K562 (cell line): ENCODE measurements around the gene IL2RG. TPM values are rescaled to one million over a fixed set of nuclear protein-coding genes. Genes with fewer than 3 reads are reported as not detected.

Source experiments
- ARID2 ChIP-seq: fragments of 450-650 bp; IDR thresholded peaks from 2 replicates; pipeline ENCODE4 v1.6.1; 2017; ENCODE audit warnings: antibody characterized with exemption, mild to moderate bottlenecking
- BCL6 ChIP-seq: fragments of 250-450 bp; sonication (Bioruptor Pico); IDR thresholded peaks from 2 replicates; pipeline ENCODE4 v1.4.0; 2020
- BHLHE40 ChIP-seq: IDR thresholded peaks from 2 replicates; pipeline ENCODE4 v1.6.1; 2011; ENCODE audit warnings: low read length, improper control_type of control experiment
- CBFB ChIP-seq: sonication (generic); formaldehyde crosslinking; IDR thresholded peaks from 2 replicates; pipeline ENCODE4 v1.4.0; 2020; ENCODE audit warnings: mild to moderate bottlenecking, missing genetic modification reagents
- CBX1 ChIP-seq: sonication (generic); IDR thresholded peaks from 2 replicates; pipeline ENCODE4 v1.6.1; 2016; ENCODE audit warnings: antibody characterized with exemption, low read depth, mild to moderate bottlenecking
- COPS2 ChIP-seq: fragments of 450-650 bp; conservative IDR thresholded peaks from 2 replicates; pipeline ENCODE4 v1.6.1; 2016; ENCODE audit warnings: mild to moderate bottlenecking, moderate library complexity
- CTBP1 ChIP-seq: fragments of 450-650 bp; IDR thresholded peaks from 2 replicates; pipeline ENCODE4 v1.6.1; 2016; ENCODE audit warnings: borderline replicate concordance
- EP400 ChIP-seq: fragments of 450-650 bp; IDR thresholded peaks from 2 replicates; pipeline ENCODE4 v1.6.1; 2017; ENCODE audit warnings: antibody characterized with exemption, mild to moderate bottlenecking, moderate library complexity
- HOMEZ ChIP-seq: fragments of 250-450 bp; sonication (Bioruptor Pico); IDR thresholded peaks from 2 replicates; pipeline ENCODE4 v1.4.0; 2020; ENCODE audit warnings: mild to moderate bottlenecking, moderate library complexity
- MTA3 ChIP-seq: fragments of 450-650 bp; formaldehyde crosslinking; IDR thresholded peaks from 2 replicates; pipeline ENCODE4 v1.6.1; 2017; ENCODE audit warnings: mild to moderate bottlenecking, borderline replicate concordance
- MXI1 ChIP-seq: IDR thresholded peaks from 2 replicates; pipeline ENCODE4 v1.6.1; 2011; ENCODE audit warnings: low read depth, mild to moderate bottlenecking, improper control_type of control experiment, low read length
- RBM22 ChIP-seq: fragments of 200-400 bp; formaldehyde crosslinking; IDR thresholded peaks from 2 replicates; pipeline ENCODE4 v1.6.1; 2018; ENCODE audit warnings: low read length, low read depth; ENCODE audit not compliant: poor library complexity, severe bottlenecking
- TCFL5 ChIP-seq: fragments of 250-450 bp; sonication (Bioruptor Pico); conservative IDR thresholded peaks from 2 replicates; pipeline ENCODE4 v1.6.1; 2021; ENCODE audit warnings: mild to moderate bottlenecking, moderate library complexity, matching md5 sums
- ZEB2 ChIP-seq: fragments of 450-650 bp; IDR thresholded peaks from 2 replicates; pipeline ENCODE4 v1.6.1; 2016
- ZNF23 ChIP-seq: fragments of 250-450 bp; sonication (Bioruptor Pico); IDR thresholded peaks from 2 replicates; pipeline ENCODE4 v1.4.0; 2020; ENCODE audit warnings: mild to moderate bottlenecking
- ZNF24 ChIP-seq: fragments of 450-650 bp; IDR thresholded peaks from 2 replicates; pipeline ENCODE4 v1.6.1; 2016
- ZNF707 ChIP-seq: fragments of 250-450 bp; sonication (Bioruptor Pico); conservative IDR thresholded peaks from 2 replicates; pipeline ENCODE4 v1.8.0; 2022; ENCODE audit warnings: inconsistent platforms, mild to moderate bottlenecking, moderate library complexity
- polyA plus RNA-seq, 8 experiments: library from polyadenylated mRNA; depleted of rRNA in 4 of 8; stranded (reverse) in 5 of 8; unstranded in 3 of 8; fragments of >200 nt; fragmentation: Nextera tagmentation in 2 of 8; fragmentation: Illumina TruSeq in 1 of 8; extraction: Ambion mirVana in 2 of 8; extraction: Trizol in 1 of 8; gene quantifications; 2 replicates each; pipeline versions ENCODE4 v1.2.1 to v1.2.3, GENCODE V29; 2011 to 2014; ENCODE audit warnings: inconsistent platforms in 1 of 8, missing spikeins in 1 of 8
- total RNA-seq, 7 experiments: library from RNA; depleted of rRNA in 6 of 7; stranded (reverse); fragments of >200 nt in 6 of 7; fragmentation: Illumina TruSeq in 2 of 7; extraction: Trizol in 2 of 7; gene quantifications; 2 replicates each; pipeline versions ENCODE4 v1.2.1 to v1.2.3, GENCODE V29; 2011 to 2021; ENCODE audit warnings: low replicate concordance in 1 of 7
- TF ChIP-seq, protein P1 (sequence below): fragments of 450-650 bp; IDR thresholded peaks from 2 replicates; pipeline ENCODE4 v1.7.1; 2018; ENCODE audit warnings: mild to moderate bottlenecking, low read depth; ENCODE audit not compliant: partially characterized antibody
- TF ChIP-seq, protein P2 (sequence below): fragments of 450-650 bp; formaldehyde crosslinking; conservative IDR thresholded peaks from 2 replicates; pipeline ENCODE4 v1.4.0; 2022; ENCODE audit warnings: mild to moderate bottlenecking, missing genetic modification characterization
- TF ChIP-seq, protein P3 (sequence below): fragments of 450-650 bp; conservative IDR thresholded peaks from 2 replicates; pipeline ENCODE4 v1.6.1; 2016; ENCODE audit warnings: missing genetic modification characterization, low read depth, mild to moderate bottlenecking, control low read depth, missing compliant biosample characterization

The IL2RG gene
- total and polyA plus RNA-seq, 9 of the 15 experiments (the other 6 are each of a cell fraction or from before 2014, with no cell fraction given), result 5.5 to 55.4 (median 19.7) TPM

DNA sequence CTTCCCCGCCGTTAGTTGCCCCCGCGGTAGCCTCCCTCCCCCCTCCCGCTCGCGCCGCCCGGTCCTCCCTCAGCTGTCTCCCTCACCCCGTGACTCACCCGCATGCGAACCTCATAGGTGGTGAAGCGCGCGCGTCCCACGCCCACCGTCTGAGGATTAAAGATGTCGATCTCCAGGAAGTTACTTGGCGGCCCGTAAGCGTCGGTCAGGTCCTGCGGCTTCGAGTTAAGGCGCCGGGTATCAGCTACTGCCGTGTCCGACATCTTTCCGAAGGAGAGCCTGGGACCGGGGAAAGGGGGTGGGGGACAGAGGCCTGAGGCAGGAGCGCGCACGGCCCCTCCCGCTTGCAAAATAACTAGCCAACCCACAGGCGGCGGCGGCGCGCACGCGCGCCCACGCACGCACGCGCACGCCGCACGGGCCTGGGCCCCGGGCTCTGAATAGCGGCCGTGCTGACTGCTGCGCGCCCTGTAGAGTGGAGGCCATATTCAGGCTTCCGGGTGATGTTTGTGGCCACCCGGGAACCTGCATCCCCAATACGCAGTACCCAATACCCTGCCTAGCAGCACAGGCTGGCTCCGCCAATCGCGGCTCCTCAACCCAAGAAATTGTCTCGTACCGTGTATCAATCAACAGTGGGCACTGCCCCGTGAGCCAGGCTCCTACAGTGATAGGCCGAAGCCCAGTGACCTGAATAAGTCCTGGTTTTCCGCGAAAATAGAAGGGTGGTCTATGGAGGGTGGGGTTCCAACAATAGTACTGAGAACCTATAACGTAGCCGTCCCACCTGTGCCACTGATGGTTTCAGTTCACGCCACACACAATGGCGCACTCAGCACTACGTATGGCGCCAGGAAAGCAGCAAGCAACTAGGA lies 43.1 kb downstream of the IL2RG start, which contains the start of gene SNX12 (continued):
- TF ChIP-seq, protein P1, sequence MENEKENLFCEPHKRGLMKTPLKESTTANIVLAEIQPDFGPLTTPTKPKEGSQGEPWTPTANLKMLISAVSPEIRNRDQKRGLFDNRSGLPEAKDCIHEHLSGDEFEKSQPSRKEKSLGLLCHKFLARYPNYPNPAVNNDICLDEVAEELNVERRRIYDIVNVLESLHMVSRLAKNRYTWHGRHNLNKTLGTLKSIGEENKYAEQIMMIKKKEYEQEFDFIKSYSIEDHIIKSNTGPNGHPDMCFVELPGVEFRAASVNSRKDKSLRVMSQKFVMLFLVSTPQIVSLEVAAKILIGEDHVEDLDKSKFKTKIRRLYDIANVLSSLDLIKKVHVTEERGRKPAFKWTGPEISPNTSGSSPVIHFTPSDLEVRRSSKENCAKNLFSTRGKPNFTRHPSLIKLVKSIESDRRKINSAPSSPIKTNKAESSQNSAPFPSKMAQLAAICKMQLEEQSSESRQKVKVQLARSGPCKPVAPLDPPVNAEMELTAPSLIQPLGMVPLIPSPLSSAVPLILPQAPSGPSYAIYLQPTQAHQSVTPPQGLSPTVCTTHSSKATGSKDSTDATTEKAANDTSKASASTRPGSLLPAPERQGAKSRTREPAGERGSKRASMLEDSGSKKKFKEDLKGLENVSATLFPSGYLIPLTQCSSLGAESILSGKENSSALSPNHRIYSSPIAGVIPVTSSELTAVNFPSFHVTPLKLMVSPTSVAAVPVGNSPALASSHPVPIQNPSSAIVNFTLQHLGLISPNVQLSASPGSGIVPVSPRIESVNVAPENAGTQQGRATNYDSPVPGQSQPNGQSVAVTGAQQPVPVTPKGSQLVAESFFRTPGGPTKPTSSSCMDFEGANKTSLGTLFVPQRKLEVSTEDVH, result peak; percentile 45
- TF ChIP-seq BCL6 (CRISPR knock-in tag) (0 out of 2 replicates have a peak, but pooled peaks have one; percentile 72), CBX1 (no peak), ZNF23 (CRISPR knock-in tag) (no peak), COPS2 (no peak), TCFL5 (CRISPR knock-in tag) (no peak), CBFB (CRISPR knock-in tag) (0 out of 2 replicates have a peak, but pooled peaks have one; percentile 21), ZNF24 (no peak), ZEB2 (peak; percentile 69; the same call in 1 of the 2 replicates), MTA3 (peak; percentile 78; the same call in 1 of the 2 replicates), CTBP1 (peak; percentile 71), MXI1 (0 out of 2 replicates have a peak, but pooled peaks have one; percentile 41), BHLHE40 (peak; percentile 95), RBM22 (no peak), HOMEZ (CRISPR knock-in tag) (no peak), EP400 (peak; percentile 82), ZNF707 (0 out of 2 replicates have a peak, but pooled peaks have one; percentile 45), ARID2 (no peak)
- TF ChIP-seq, protein P2, sequence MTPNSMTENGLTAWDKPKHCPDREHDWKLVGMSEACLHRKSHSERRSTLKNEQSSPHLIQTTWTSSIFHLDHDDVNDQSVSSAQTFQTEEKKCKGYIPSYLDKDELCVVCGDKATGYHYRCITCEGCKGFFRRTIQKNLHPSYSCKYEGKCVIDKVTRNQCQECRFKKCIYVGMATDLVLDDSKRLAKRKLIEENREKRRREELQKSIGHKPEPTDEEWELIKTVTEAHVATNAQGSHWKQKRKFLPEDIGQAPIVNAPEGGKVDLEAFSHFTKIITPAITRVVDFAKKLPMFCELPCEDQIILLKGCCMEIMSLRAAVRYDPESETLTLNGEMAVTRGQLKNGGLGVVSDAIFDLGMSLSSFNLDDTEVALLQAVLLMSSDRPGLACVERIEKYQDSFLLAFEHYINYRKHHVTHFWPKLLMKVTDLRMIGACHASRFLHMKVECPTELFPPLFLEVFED, result no peak
- TF ChIP-seq, protein P3, sequence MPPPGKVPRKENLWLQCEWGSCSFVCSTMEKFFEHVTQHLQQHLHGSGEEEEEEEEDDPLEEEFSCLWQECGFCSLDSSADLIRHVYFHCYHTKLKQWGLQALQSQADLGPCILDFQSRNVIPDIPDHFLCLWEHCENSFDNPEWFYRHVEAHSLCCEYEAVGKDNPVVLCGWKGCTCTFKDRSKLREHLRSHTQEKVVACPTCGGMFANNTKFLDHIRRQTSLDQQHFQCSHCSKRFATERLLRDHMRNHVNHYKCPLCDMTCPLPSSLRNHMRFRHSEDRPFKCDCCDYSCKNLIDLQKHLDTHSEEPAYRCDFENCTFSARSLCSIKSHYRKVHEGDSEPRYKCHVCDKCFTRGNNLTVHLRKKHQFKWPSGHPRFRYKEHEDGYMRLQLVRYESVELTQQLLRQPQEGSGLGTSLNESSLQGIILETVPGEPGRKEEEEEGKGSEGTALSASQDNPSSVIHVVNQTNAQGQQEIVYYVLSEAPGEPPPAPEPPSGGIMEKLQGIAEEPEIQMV (tag), result no peak
